ENCODE data around the gene TNFRSF1A.

DNA sequence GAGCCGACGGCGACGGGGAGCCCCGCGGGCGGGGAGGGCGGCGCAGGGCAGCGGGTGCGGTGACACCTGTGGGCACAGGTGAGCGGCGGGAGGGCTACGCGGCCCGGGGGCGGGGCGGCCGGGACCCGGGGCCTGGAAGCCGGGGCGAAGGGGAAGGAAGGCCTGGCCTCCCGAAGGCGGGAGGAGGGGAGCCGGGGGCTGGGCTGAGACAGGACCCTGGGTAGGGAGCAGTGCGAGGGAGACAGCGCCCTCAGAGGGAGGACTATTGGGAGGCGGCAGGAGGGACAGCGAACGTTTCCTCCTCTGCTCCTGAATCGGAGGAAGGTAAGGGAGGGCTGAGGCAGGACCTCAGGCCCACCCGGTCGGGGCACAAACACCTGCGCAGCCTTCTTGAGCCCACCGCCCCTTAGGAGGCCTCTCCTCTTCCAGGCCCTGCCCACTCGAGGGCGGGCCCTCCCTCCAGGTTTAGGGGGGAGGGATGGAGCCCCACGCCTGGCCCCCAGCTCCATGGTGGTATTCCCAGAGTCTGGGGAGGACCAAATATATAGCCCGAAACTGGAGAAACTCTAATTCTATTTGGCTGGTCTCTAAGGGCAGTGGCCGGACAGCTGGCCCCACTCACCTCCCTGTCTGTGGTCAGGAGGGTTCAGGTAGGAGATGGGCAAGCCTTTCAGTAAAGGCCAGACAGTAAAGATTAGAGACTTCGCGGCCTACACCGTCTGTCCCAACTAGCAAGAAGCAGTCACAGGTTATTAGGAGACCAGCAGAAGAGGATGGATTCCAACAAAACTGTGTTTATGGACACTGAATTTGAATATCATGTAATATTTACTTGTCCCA, 30.9 kb downstream of the TNFRSF1A start:
- TF ChIP-seq POLR2A (IDR thresholded peaks at IDR 0.05; ENCODE audit: low read depth, low read length) (no peak), POLR2AphosphoS5 (IDR thresholded peaks at IDR 0.05; ENCODE audit: low read depth, low read length) (no peak), SPI1 (IDR thresholded peaks at IDR 0.05; ENCODE audit: low read depth, low read length) (no peak), PAX5 (IDR thresholded peaks at IDR 0.05; ENCODE audit: insufficient read depth, low read length, severe bottlenecking) (no peak)

All from GM12891 (cell line).